ENCODE results near the gene AKAP13.

DNA sequence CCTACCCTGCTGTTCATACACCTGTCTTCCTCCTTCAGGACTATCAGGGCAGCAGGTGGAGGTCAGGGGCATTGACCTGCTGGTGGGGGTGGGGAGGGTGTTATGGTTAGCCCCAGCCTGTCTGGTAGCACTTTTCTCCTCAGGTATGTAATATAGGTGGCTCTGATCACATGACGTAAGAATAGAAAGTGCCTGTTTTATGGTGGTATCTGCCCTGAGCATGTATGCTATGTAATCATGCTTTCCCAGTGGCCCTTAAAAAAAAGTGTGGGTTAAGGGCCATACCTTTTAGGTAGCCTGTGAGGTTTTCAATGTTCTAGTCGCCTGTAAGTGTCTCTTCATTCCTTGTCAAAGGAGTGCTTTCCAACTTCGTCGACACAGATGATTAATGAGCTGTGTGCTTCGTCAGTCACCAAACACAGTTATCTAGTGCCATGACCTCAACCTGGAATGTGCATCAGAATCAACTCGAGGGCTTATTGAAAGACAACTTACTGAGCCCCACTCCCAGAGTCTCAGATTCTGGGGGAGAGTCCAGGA lies 328.1 kb downstream of the AKAP13 start:
- TF ChIP-seq, protein P1, sequence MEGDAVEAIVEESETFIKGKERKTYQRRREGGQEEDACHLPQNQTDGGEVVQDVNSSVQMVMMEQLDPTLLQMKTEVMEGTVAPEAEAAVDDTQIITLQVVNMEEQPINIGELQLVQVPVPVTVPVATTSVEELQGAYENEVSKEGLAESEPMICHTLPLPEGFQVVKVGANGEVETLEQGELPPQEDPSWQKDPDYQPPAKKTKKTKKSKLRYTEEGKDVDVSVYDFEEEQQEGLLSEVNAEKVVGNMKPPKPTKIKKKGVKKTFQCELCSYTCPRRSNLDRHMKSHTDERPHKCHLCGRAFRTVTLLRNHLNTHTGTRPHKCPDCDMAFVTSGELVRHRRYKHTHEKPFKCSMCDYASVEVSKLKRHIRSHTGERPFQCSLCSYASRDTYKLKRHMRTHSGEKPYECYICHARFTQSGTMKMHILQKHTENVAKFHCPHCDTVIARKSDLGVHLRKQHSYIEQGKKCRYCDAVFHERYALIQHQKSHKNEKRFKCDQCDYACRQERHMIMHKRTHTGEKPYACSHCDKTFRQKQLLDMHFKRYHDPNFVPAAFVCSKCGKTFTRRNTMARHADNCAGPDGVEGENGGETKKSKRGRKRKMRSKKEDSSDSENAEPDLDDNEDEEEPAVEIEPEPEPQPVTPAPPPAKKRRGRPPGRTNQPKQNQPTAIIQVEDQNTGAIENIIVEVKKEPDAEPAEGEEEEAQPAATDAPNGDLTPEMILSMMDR (IDR thresholded peaks at IDR 0.05) = no peak
- TF ChIP-seq POLR2A (IDR thresholded peaks at IDR 0.05) = no peak

Measured in testis (tissue), 2 donors.